HepG2 (cell line): Measurements from ENCODE around the gene ACOT6. TPM values are rescaled to one million over a fixed set of nuclear protein-coding genes. Genes with fewer than 3 reads are reported as not detected.

Experiments used
- AGO2 ChIP-seq: fragments of 200-400 bp; formaldehyde crosslinking; optimal IDR thresholded peaks from 2 replicates; pipeline ENCODE3; 2017; ENCODE audit warnings: mild to moderate bottlenecking, low read depth, low read length, moderate library complexity
- LCORL ChIP-seq, 2 experiments: fragments of 450-650 bp in 1 of 2; sonication (generic) in 1 of 2; formaldehyde crosslinking in 1 of 2; IDR thresholded peaks; 2 replicates each; pipeline versions ENCODE4 v1.5.0 to v1.6.1; 2017 to 2020; ENCODE audit warnings: antibody characterized with exemption in 1 of 2, missing genetic modification reagents in 1 of 2
- NR2F1 ChIP-seq, 2 experiments: fragments of 450-650 bp in 1 of 2; formaldehyde crosslinking in 1 of 2; IDR thresholded peaks; 2 replicates each; pipeline versions ENCODE4 v1.5.0 to v1.6.1; 2016 to 2020; ENCODE audit warnings: mild to moderate bottlenecking in 1 of 2, missing compliant biosample characterization in 1 of 2, missing genetic modification reagents in 1 of 2, moderate library complexity in 1 of 2
- NR3C1 ChIP-seq: sonication (generic); formaldehyde crosslinking; IDR thresholded peaks from 2 replicates; pipeline ENCODE4 v1.4.0; 2020; ENCODE audit warnings: missing genetic modification reagents
- RNF2 ChIP-seq: fragments of 450-650 bp; conservative IDR thresholded peaks from 2 replicates; pipeline ENCODE4 v1.6.1; 2016; ENCODE audit warnings: low read depth
- RORA ChIP-seq: sonication (generic); formaldehyde crosslinking; IDR thresholded peaks from 2 replicates; pipeline ENCODE4 v1.5.0; 2020; ENCODE audit warnings: mild to moderate bottlenecking, missing genetic modification reagents, moderate library complexity
- SIX4 ChIP-seq: sonication (generic); formaldehyde crosslinking; IDR thresholded peaks from 2 replicates; pipeline ENCODE4 v1.4.0; 2020; ENCODE audit warnings: missing genetic modification reagents
- SMAD3 ChIP-seq: sonication (generic); formaldehyde crosslinking; IDR thresholded peaks from 2 replicates; pipeline ENCODE4 v1.4.0; 2020; ENCODE audit warnings: missing genetic modification reagents
- SP2 ChIP-seq: sonication (generic); formaldehyde crosslinking; IDR thresholded peaks from 2 replicates; pipeline ENCODE4 v1.5.1; 2020; ENCODE audit warnings: mild to moderate bottlenecking, missing genetic modification reagents
- SP5 ChIP-seq: IDR thresholded peaks from 2 replicates; pipeline ENCODE4 v1.6.1; 2016; ENCODE audit warnings: low read depth, borderline replicate concordance
- SRSF4 ChIP-seq: fragments of 200-400 bp; formaldehyde crosslinking; IDR thresholded peaks from one replicate; pipeline ENCODE4 v1.6.1; 2018; ENCODE audit warnings: mild to moderate bottlenecking, low read depth, low read length, moderate library complexity; ENCODE audit not compliant: poor library complexity, severe bottlenecking
- THAP8 ChIP-seq: sonication (generic); formaldehyde crosslinking; IDR thresholded peaks from 2 replicates; pipeline ENCODE4 v1.5.1; 2020; ENCODE audit warnings: missing genetic modification reagents, mild to moderate bottlenecking, borderline replicate concordance
- ZBTB38 ChIP-seq: sonication (generic); formaldehyde crosslinking; IDR thresholded peaks from 2 replicates; pipeline ENCODE4 v1.5.1; 2020; ENCODE audit warnings: mild to moderate bottlenecking, missing genetic modification reagents
- ZBTB43 ChIP-seq: sonication (generic); formaldehyde crosslinking; conservative IDR thresholded peaks from 2 replicates; pipeline ENCODE4 v1.4.0; 2020; ENCODE audit warnings: missing genetic modification reagents
- ZNF18 ChIP-seq: sonication (generic); formaldehyde crosslinking; IDR thresholded peaks from 2 replicates; pipeline ENCODE4 v1.8.0; 2022; ENCODE audit warnings: mild to moderate bottlenecking, missing genetic modification reagents; ENCODE audit not compliant: insufficient replicate concordance
- ZNF224 ChIP-seq: sonication (generic); formaldehyde crosslinking; IDR thresholded peaks from 2 replicates; pipeline ENCODE4 v1.5.0; 2020; ENCODE audit warnings: mild to moderate bottlenecking, missing genetic modification reagents
- ZNF235 ChIP-seq: sonication (generic); formaldehyde crosslinking; IDR thresholded peaks from 2 replicates; pipeline ENCODE4 v1.8.1; 2023; ENCODE audit warnings: mild to moderate bottlenecking, missing genetic modification reagents, borderline replicate concordance
- ZNF274 ChIP-seq: sonication (generic); formaldehyde crosslinking; IDR thresholded peaks from 2 replicates; pipeline ENCODE4 v1.5.1; 2020; ENCODE audit warnings: mild to moderate bottlenecking, missing genetic modification reagents
- ZNF276 ChIP-seq: sonication (generic); formaldehyde crosslinking; IDR thresholded peaks from 2 replicates; pipeline ENCODE4 v1.4.0; 2020; ENCODE audit warnings: mild to moderate bottlenecking, low read depth, missing genetic modification reagents
- ZNF569 ChIP-seq: sonication (generic); formaldehyde crosslinking; IDR thresholded peaks from 2 replicates; pipeline ENCODE4 v1.5.0; 2020; ENCODE audit warnings: mild to moderate bottlenecking, missing genetic modification reagents, moderate library complexity, borderline replicate concordance
- ZNF703 ChIP-seq: sonication (generic); formaldehyde crosslinking; IDR thresholded peaks from 2 replicates; pipeline ENCODE4 v1.5.1; 2020; ENCODE audit warnings: missing genetic modification reagents, mild to moderate bottlenecking, moderate library complexity, borderline replicate concordance
- ZNF776 ChIP-seq: sonication (generic); formaldehyde crosslinking; IDR thresholded peaks from 2 replicates; pipeline ENCODE4 v1.4.0; 2020; ENCODE audit warnings: mild to moderate bottlenecking, missing genetic modification reagents
- ZSCAN29 ChIP-seq: sonication (generic); formaldehyde crosslinking; conservative IDR thresholded peaks from 2 replicates; pipeline ENCODE4 v1.4.0; 2020; ENCODE audit warnings: mild to moderate bottlenecking, missing genetic modification reagents
- polyA plus RNA-seq, 8 experiments: library from polyadenylated mRNA; depleted of rRNA in 3 of 8; stranded (reverse) in 7 of 8; unstranded in 1 of 8; fragments of >200 nt; fragmentation: Illumina TruSeq in 4 of 8; extraction: Trizol in 4 of 8; gene quantifications; 2 replicates each; pipeline versions ENCODE4 v1.2.1 to v1.2.3, GENCODE V29; 2011 to 2016; ENCODE audit warnings: low read depth in 4 of 8, missing spikeins in 1 of 8, mixed read lengths in 1 of 8; ENCODE audit not compliant: insufficient read depth in 1 of 8
- total RNA-seq, 5 experiments: library from RNA; depleted of rRNA; stranded (reverse); fragments of >200 nt; fragmentation: Illumina TruSeq; extraction: Trizol; gene quantifications; 2 replicates each; pipeline ENCODE4 v1.2.3, GENCODE V29; 2016; ENCODE audit warnings: low read depth in 1 of 5

Gene ACOT6
- total and polyA plus RNA-seq, 2 of the 13 experiments (the other 11 are each of a cell fraction or from before 2014, with no cell fraction given) = 0.15 to 0.27 TPM

GRCh38 chr14:73612339-73613045 lies at the start of gene ACOT6 (continued):
- TF ChIP-seq ZNF276 (CRISPR knock-in tag) (peak; percentile 18; the same call in 1 of the 2 replicates), ZNF569 (CRISPR knock-in tag) (no peak), RORA (CRISPR knock-in tag) (peak; percentile 34; the same call in 1 of the 2 replicates), ZBTB43 (0 out of 2 replicates have a peak, but pooled peaks have one; percentile 18), LCORL (IDR thresholded peaks at IDR 0.05) (no peak), LCORL (CRISPR knock-in tag; IDR thresholded peaks at IDR 0.05) (no peak), RNF2 (no peak), THAP8 (CRISPR knock-in tag) (no peak), ZNF224 (CRISPR knock-in tag) (no peak), ZNF776 (CRISPR knock-in tag) (no peak; the same call in 1 of the 2 replicates), SRSF4 (no peak), SP5 (CRISPR knock-in tag) (peak; percentile 46; the same call in 1 of the 2 replicates), NR3C1 (CRISPR knock-in tag) (no peak), NR2F1 (CRISPR knock-in tag; IDR thresholded peaks at IDR 0.05) (no peak), ZNF274 (peak; percentile 18; the same call in 1 of the 2 replicates), SP2 (CRISPR knock-in tag) (no peak), ZNF235 (CRISPR knock-in tag) (no peak), SMAD3 (no peak), ZNF18 (CRISPR knock-in tag) (no peak), ZBTB38 (CRISPR knock-in tag) (no peak; the same call in 1 of the 2 replicates), AGO2 (peak; percentile 37), SIX4 (CRISPR knock-in tag) (no peak), ZSCAN29 (CRISPR knock-in tag) (peak; percentile 69; the same call in 1 of the 2 replicates), ZNF703 (no peak)
